Right lobe of liver (tissue), 4 donors: ENCODE results near the gene RAVER1.
A peak's percentile ranks its signal among the peaks of the same experiment; 100 is the strongest.

Source experiments
- CTCF ChIP-seq, 4 donors: fragments of 200-600 bp in 3 of 4; fragments of 450-650 bp in 1 of 4; IDR thresholded peaks; one replicate each; pipeline versions ENCODE4 v1.5.1 to v1.8.0; 2016 to 2022; ENCODE audit warnings: antibody characterized with exemption in 4 of 4, mild to moderate bottlenecking in 2 of 4
- POLR2A ChIP-seq: fragments of 450-650 bp; IDR thresholded peaks from one replicate; pipeline ENCODE4 v1.6.1; 2017; ENCODE audit warnings: antibody characterized with exemption, mild to moderate bottlenecking
- donor health status: DM: no; HTN: no; CAD: no.
- donor health status: DM: no; HTN: no; CAD: no.
- donor health status: DM: no; HTN: yes; CAD: no.

- TF ChIP-seq CTCF (IDR thresholded peaks at IDR 0.05) (peak in 2 of 4 donors; percentile 12 to 27), POLR2A (peak; percentile 98)
Observed at GRCh38 chr19:10270616-10271394, 62.5 kb downstream of the RAVER1 start, which contains the start of gene ICAM1.
